ENCODE data around the gene PACRG.

GRCh38 chr6:163121270-163121669 is 393.5 kb downstream of the PACRG start:
- TF ChIP-seq GATA3 (IDR thresholded peaks at IDR 0.05; ENCODE audit: low read depth, low read length) (no peak), GATA2 (IDR thresholded peaks at IDR 0.05; ENCODE audit: low read depth, low read length) (no peak)
